Esophagus muscularis mucosa (tissue), 4 donors: ENCODE results near the gene KRT38. TPM values are rescaled to one million over a fixed set of nuclear protein-coding genes. Genes with fewer than 3 reads are reported as not detected.

Source experiments
- DNase-seq: peaks from one replicate; pipeline ENCODE4 v3.0.0-alpha.2; 2017; ENCODE audit errors: extremely low spot score
- H3K27ac ChIP-seq, 4 donors: fragments of 200-600 bp; sonication (generic); replicated peaks in 1 of 4; 1 replicate in 3 of 4; 2 replicates in 1 of 4; pipeline ENCODE4 v1.5.1; 2016 to 2019; ENCODE audit warnings: mild to moderate bottlenecking in 1 of 4
- H3K27me3 ChIP-seq, 4 donors: fragments of 200-600 bp; sonication (generic); one replicate each; pipeline versions ENCODE4 v1.5.1 to v1.6.0; 2016 to 2019
- H3K36me3 ChIP-seq, 4 donors: fragments of 200-600 bp; sonication (generic); one replicate each; pipeline ENCODE4 v1.5.1; 2016 to 2019
- H3K4me1 ChIP-seq, 4 donors: fragments of 200-600 bp; sonication (generic); one replicate each; pipeline ENCODE4 v1.5.1; 2016 to 2019
- H3K4me3 ChIP-seq, 4 donors: fragments of 200-600 bp; sonication (generic); 1 replicate in 2 of 4; 2 replicates in 2 of 4; pipeline ENCODE4 v1.5.1; 2016 to 2019; ENCODE audit warnings: mild to moderate bottlenecking in 4 of 4, moderate library complexity in 1 of 4
- H3K9me3 ChIP-seq, 4 donors: fragments of 200-600 bp; sonication (generic); 1 replicate in 3 of 4; 2 replicates in 1 of 4; pipeline ENCODE4 v1.5.1; 2016 to 2019
- EP300 ChIP-seq: sonication (generic); formaldehyde crosslinking; IDR thresholded peaks from one replicate; pipeline ENCODE4 v1.6.1; 2017; ENCODE audit warnings: antibody characterized with exemption
- POLR2A ChIP-seq: fragments of 450-650 bp; IDR thresholded peaks from one replicate; pipeline ENCODE4 v1.6.1; 2017; ENCODE audit warnings: antibody characterized with exemption, moderate library complexity, mild to moderate bottlenecking, low read depth
- POLR2AphosphoS5 ChIP-seq, 2 donors: sonication (generic); formaldehyde crosslinking; IDR thresholded peaks; one replicate each; pipeline ENCODE4 v1.6.1; 2017; ENCODE audit warnings: antibody characterized with exemption in 2 of 2
- WGBS: methylation state at CpG from one replicate; pipeline ENCODE4 v1.1.5; 2018; 5-methylcytosine and 5-hydroxymethylcytosine counted together
- intact Hi-C: fragments of 100-400 bp; cut with DNase I; formaldehyde crosslinking; loops from one replicate; pipeline ENCODE4 v1.15.1; 2023
- total RNA-seq, 4 donors: library from RNA; depleted of rRNA; stranded (reverse); fragments of >200 nt; gene quantifications; one replicate each; pipeline versions ENCODE4 v1.1.0 to v1.2.1, GENCODE V29; 2016
- TF ChIP-seq, protein P1 (sequence below), 3 experiments: fragments of 200-600 bp in 2 of 3; fragments of 450-650 bp in 1 of 3; sonication (generic) in 2 of 3; IDR thresholded peaks; one replicate each; pipeline ENCODE4 v1.5.1; 2017 to 2019; ENCODE audit warnings: antibody characterized with exemption in 3 of 3, mild to moderate bottlenecking in 2 of 3, moderate library complexity in 1 of 3

Gene KRT38
- total RNA-seq, 4 donors from 2014 or later: not detected

DNA sequence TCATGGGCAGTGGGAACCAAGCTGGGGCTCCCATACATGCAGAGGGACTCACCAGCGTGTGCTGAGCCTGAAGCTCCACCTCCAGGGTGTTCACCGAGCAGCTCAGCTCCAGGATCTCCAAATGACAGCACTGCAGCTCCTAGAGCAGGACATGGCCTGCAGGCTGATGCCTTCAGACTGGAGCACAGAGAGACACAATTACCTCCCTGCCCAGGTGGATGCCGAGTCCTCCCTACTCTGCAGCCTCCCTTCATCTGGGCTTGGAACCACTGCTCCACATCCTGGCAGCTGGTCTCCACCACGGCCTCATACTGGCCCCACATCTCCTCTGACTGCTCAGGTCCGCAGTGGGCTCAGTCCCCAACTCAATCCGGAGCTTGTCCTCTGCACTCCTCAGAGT is 8.2 kb upstream of the KRT38 start:
- Histone ChIP-seq H3K27ac (no peak overlapping the region), H3K27me3 (no peaks in the 10 kb centered on the region), H3K9me3 (peaks cover 0 to 4% (median 0%) of the 10 kb centered on the region in 4 donors), H3K4me1 (no peaks in the 10 kb centered on the region), H3K36me3 (no peaks in the 10 kb centered on the region), H3K4me3 (no peak overlapping the region)
- no peak for TF ChIP-seq POLR2A
- TF ChIP-seq POLR2AphosphoS5 (IDR thresholded peaks at IDR 0.05): no peak
- no peak for TF ChIP-seq EP300
- TF ChIP-seq, protein P1, sequence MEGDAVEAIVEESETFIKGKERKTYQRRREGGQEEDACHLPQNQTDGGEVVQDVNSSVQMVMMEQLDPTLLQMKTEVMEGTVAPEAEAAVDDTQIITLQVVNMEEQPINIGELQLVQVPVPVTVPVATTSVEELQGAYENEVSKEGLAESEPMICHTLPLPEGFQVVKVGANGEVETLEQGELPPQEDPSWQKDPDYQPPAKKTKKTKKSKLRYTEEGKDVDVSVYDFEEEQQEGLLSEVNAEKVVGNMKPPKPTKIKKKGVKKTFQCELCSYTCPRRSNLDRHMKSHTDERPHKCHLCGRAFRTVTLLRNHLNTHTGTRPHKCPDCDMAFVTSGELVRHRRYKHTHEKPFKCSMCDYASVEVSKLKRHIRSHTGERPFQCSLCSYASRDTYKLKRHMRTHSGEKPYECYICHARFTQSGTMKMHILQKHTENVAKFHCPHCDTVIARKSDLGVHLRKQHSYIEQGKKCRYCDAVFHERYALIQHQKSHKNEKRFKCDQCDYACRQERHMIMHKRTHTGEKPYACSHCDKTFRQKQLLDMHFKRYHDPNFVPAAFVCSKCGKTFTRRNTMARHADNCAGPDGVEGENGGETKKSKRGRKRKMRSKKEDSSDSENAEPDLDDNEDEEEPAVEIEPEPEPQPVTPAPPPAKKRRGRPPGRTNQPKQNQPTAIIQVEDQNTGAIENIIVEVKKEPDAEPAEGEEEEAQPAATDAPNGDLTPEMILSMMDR (IDR thresholded peaks at IDR 0.05): no peak
- no peak for DNase-seq
- intact Hi-C loops: no loop called here
- WGBS: 86% methylated on average over 3 of the region's 6 CpGs

DNA sequence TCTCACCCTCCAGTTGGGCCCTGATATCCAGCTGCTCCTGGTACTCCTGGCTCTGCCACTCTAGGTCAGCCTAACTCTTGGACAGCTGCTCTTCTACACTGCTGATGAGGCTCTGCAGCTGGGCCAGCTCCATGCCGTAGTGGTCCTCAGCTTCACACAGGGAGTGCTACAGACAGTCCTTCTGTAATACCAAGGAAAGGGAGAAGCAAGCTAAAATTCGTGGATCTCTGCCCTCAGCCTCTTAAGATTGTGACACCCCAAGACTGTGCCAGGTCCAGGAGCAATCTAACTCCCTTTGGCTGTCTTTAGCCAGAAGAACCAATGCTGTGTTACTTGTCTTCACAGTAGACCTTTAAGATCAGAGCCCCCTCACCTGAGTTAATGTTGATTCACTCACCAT is 7.7 kb upstream of the KRT38 start:
- no peak overlapping the region for H3K4me3 ChIP-seq
- H3K4me1 ChIP-seq: no peaks in the 10 kb centered on the region
- H3K27ac ChIP-seq: no peak overlapping the region
- intact Hi-C loops: no loop called here
- H3K36me3 ChIP-seq: no peaks in the 10 kb centered on the region
- no peak for DNase-seq
- TF ChIP-seq, protein P1 (IDR thresholded peaks at IDR 0.05): no peak
- TF ChIP-seq POLR2AphosphoS5 (IDR thresholded peaks at IDR 0.05): no peak
- no peak for TF ChIP-seq POLR2A
- no peak for TF ChIP-seq EP300
- 100% methylated on average over 2 of the region's 2 CpGs for whole genome bisulfite sequencing
- H3K9me3 ChIP-seq: peaks cover 0 to 4% (median 0%) of the 10 kb centered on the region in 4 donors
- H3K27me3 ChIP-seq: no peaks in the 10 kb centered on the region

DNA sequence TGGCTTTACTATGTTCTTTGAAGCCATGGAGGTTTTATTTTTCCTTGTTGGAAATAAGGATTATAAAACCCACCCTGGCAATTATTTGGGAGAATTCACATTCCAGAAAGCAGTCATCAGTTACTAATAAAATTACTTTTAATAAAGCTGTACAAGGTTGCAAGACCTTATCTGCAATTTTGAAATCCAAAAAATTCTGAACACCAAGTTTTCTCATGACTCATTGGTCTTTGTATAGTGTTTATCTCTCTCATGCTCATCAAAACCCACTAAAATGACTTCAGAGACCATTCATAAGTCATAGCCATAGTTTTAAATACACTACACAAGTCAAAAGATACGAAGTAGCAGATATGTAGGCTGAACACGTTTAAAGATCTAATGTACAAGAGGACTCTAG is 6.0 kb upstream of the KRT38 start:
- intact Hi-C loops: no loop called here
- Histone ChIP-seq H3K36me3 (no peaks in the 10 kb centered on the region), H3K9me3 (peaks cover 0 to 4% (median 0%) of the 10 kb centered on the region in 4 donors), H3K4me1 (no peaks in the 10 kb centered on the region), H3K4me3 (no peak overlapping the region), H3K27ac (no peak overlapping the region), H3K27me3 (no peaks in the 10 kb centered on the region)
- TF ChIP-seq POLR2AphosphoS5 (IDR thresholded peaks at IDR 0.05) (no peak), EP300 (no peak), POLR2A (no peak)
- TF ChIP-seq, protein P1 (IDR thresholded peaks at IDR 0.05): no peak
- WGBS: 24% methylated on average over 2 of the region's 2 CpGs
- DNase-seq: no peak

DNA sequence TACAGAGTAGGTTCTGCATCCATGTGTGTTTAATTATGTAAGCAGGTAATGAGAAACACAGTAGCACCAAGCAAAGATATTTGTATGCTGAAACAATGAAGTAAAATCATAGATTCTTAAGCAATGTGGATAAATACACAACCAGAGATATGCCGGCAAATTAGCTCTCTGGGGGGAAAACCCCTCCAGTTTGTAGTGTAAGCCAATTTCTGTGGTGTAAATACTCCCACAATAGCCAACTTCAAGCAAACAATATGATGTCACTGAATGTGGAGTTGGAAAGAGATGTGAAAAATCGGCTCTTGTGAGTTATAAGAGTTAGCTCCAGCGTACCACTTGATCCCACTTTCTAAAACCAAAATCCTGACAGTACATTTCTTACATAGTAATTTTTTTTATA is 3.9 kb upstream of the KRT38 start:
- H3K4me3 ChIP-seq: no peak overlapping the region
- TF ChIP-seq, protein P1 (IDR thresholded peaks at IDR 0.05): no peak
- no peak for TF ChIP-seq EP300
- TF ChIP-seq POLR2AphosphoS5 (IDR thresholded peaks at IDR 0.05): no peak
- no peak for TF ChIP-seq POLR2A
- H3K4me1 ChIP-seq: no peaks in the 10 kb centered on the region
- intact Hi-C loops: no loop called here
- H3K27ac ChIP-seq: no peak overlapping the region
- H3K27me3 ChIP-seq: peaks cover 0 to 3% (median 0%) of the 10 kb centered on the region in 4 donors
- 60% methylated on average over 3 of the region's 3 CpGs for WGBS
- DNase-seq: no peak
- no peaks in the 10 kb centered on the region for H3K36me3 ChIP-seq
- no peaks in the 10 kb centered on the region for H3K9me3 ChIP-seq

DNA sequence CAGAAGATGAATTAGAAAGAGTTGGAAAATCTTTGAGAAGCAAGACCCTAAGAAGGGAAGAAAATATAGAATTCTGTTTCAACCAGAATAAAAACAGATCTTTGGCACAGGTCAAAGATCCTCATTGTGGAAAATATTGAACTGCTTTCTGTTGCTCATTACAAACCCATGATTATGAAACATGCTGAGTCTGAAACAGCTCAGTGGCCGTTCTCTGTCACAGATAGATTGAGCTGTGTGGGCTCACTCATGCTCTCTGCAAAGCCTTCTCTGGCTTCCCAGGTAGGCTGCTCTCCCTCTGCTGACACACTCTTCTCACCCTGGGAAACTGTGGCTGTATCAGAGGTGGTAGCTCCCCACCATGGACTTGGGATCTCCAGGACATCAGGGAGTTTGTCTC is 3.4 kb upstream of the KRT38 start:
- TF ChIP-seq POLR2A (no peak), EP300 (no peak), POLR2AphosphoS5 (IDR thresholded peaks at IDR 0.05) (no peak)
- TF ChIP-seq, protein P1 (IDR thresholded peaks at IDR 0.05): no peak
- Histone ChIP-seq H3K27me3 (peaks cover 0 to 3% (median 0%) of the 10 kb centered on the region in 4 donors), H3K4me3 (no peak overlapping the region), H3K36me3 (no peaks in the 10 kb centered on the region), H3K4me1 (no peaks in the 10 kb centered on the region), H3K9me3 (no peaks in the 10 kb centered on the region), H3K27ac (no peak overlapping the region)
- WGBS: 43% methylated on average over 1 of the region's 1 CpG
- intact Hi-C loops: no loop called here
- DNase-seq: no peak
